Activated CD8-positive, alpha-beta T cell treated with anti-CD3 and anti-CD28 coated beads for 36 hours (primary cell): Measurements from ENCODE around the gene ASGR1. TPM values are rescaled to one million over a fixed set of nuclear protein-coding genes. Genes with fewer than 3 reads are reported as not detected.

ENCODE experiments used
- ATAC-seq: fragments of 200-7000 bp; cut with Tn5 transposase; one replicate; pipeline ENCODE4 v1.10.0; 2021; ENCODE audit warnings: mild to moderate bottlenecking, moderate library complexity
- CTCF ChIA-PET: fragments of 350-600 bp; sonication (Branson Sonifier 250); formaldehyde crosslinking; loops from one replicate; lab custom pipeline; 2021; ENCODE audit warnings: antibody characterized with exemption; lab: Charles Lee
- POLR2A ChIA-PET: fragments of 350-600 bp; sonication (Branson Sonifier 250); formaldehyde crosslinking; loops from one replicate; lab custom pipeline; 2021; ENCODE audit warnings: antibody characterized with exemption; lab: Charles Lee
- DNase-seq: peaks from one replicate; pipeline ENCODE4 v3.0.0-alpha.2; 2020
- H3K27ac Mint-ChIP-seq: one replicate; pipeline ENCODE4 v1.8.0; 2021; ENCODE audit warnings: mild to moderate bottlenecking, mixed read lengths
- H3K27me3 Mint-ChIP-seq: one replicate; pipeline ENCODE4 v1.8.0; 2021; ENCODE audit warnings: mixed read lengths
- H3K36me3 Mint-ChIP-seq: one replicate; pipeline ENCODE4 v1.8.0; 2021; ENCODE audit warnings: low read depth, mixed read lengths
- H3K4me1 Mint-ChIP-seq: one replicate; pipeline ENCODE4 v1.8.0; 2021; ENCODE audit warnings: low read depth, mixed read lengths
- H3K4me3 Mint-ChIP-seq: one replicate; pipeline ENCODE4 v1.8.0; 2021; ENCODE audit warnings: mild to moderate bottlenecking, moderate library complexity, mixed read lengths
- H3K9me3 Mint-ChIP-seq: one replicate; pipeline ENCODE4 v1.8.0; 2021; ENCODE audit warnings: mixed read lengths
- CTCF ChIP-seq: fragments of 200-600 bp; IDR thresholded peaks from one replicate; pipeline ENCODE4 v1.8.0; 2022; ENCODE audit warnings: antibody characterized with exemption, mild to moderate bottlenecking
- intact Hi-C: fragments of 100-400 bp; cut with micrococcal nuclease; formaldehyde crosslinking; loops from one replicate; pipeline ENCODE4 v1.10.0; 2022
- total RNA-seq, 2 experiments: library from RNA; stranded (reverse); gene quantifications; one replicate each; pipeline ENCODE4 v1.2.3, GENCODE V29; 2021

ASGR1 gene
- total RNA-seq, 2 experiments from 2014 or later = 2.6 to 3.9 TPM

- H3K27me3 Mint-ChIP-seq = peaks cover 6% of the 10 kb centered on the region
- ATAC-seq (no peak), DNase-seq (no peak)
- ChIA-PET POLR2A (interaction anchor here (1.0 kb wide), 1 partner anchor 90 kb away, joined by 3 read pairs; no protein-coding TSS in a partner anchor), CTCF (interaction anchor here (0.9 to 11.2 kb wide), 22 partner anchors 8 to 226 kb away, joined by 3 to 371 read pairs (median 6); partner anchors contain the start of gene SLC16A11)
- no peak overlapping the region for H3K4me3 Mint-ChIP-seq
- H3K4me1 Mint-ChIP-seq = peaks cover 16% of the 10 kb centered on the region
- H3K9me3 Mint-ChIP-seq = no peaks in the 10 kb centered on the region
- no peaks in the 10 kb centered on the region for H3K36me3 Mint-ChIP-seq
- no peak overlapping the region for H3K27ac Mint-ChIP-seq
- intact Hi-C loops = no loop called here
- TF ChIP-seq CTCF = no peak
Measured at GRCh38 chr17:7137171-7137943, 41.8 kb downstream of the ASGR1 start.

GRCh38 chr17:7136266-7136877, 42.8 kb downstream of the ASGR1 start:
- H3K27me3 Mint-ChIP-seq = peaks cover 6% of the 10 kb centered on the region
- peak; percentile 95 for TF ChIP-seq CTCF
- ATAC-seq = no peak

GRCh38 chr17:7133916-7134315, 45.3 kb downstream of the ASGR1 start:
- H3K27ac Mint-ChIP-seq = no peak overlapping the region
- no peak for TF ChIP-seq CTCF
- intact Hi-C loops = loop anchor here (1.0 kb wide), 1 partner anchor 88 kb away; no protein-coding TSS in a partner anchor
- POLR2A ChIA-PET = interaction anchor here (0.8 to 1.1 kb wide), 2 partner anchors 86 to 88 kb away, joined by 3 to 6 read pairs; no protein-coding TSS in a partner anchor
- peaks cover 4% of the 10 kb centered on the region for H3K27me3 Mint-ChIP-seq
- CTCF ChIA-PET = interaction anchor here (0.8 to 11.2 kb wide), 18 partner anchors 10 to 220 kb away, joined by 3 to 371 read pairs (median 4); partner anchors contain the start of gene SLC16A11
- ATAC-seq (no peak), DNase-seq (no peak)
- peaks cover 26% of the 10 kb centered on the region for H3K4me1 Mint-ChIP-seq
- H3K36me3 Mint-ChIP-seq = no peaks in the 10 kb centered on the region
- H3K4me3 Mint-ChIP-seq = peak overlapping the region; percentile 61
- no peaks in the 10 kb centered on the region for H3K9me3 Mint-ChIP-seq

More at GRCh38 chr17:7136266-7136877, 42.8 kb downstream of the ASGR1 start:
- peaks cover 22% of the 10 kb centered on the region for H3K4me1 Mint-ChIP-seq
- POLR2A ChIA-PET = interaction anchor here (1.0 kb wide), 1 partner anchor 89 kb away, joined by 3 read pairs; no protein-coding TSS in a partner anchor
- DNase-seq = peak; percentile 88
- intact Hi-C loops = loop anchor here (1.0 kb wide), 1 partner anchor 84 kb away; no protein-coding TSS in a partner anchor
- CTCF ChIA-PET = interaction anchor here (0.7 to 11.2 kb wide), 26 partner anchors 9 to 225 kb away, joined by 3 to 371 read pairs (median 4); partner anchors contain the start of gene SLC16A11
- no peaks in the 10 kb centered on the region for H3K9me3 Mint-ChIP-seq
- H3K4me3 Mint-ChIP-seq = no peak overlapping the region
- H3K27ac Mint-ChIP-seq = no peak overlapping the region
- H3K36me3 Mint-ChIP-seq = no peaks in the 10 kb centered on the region

- Mint-ChIP-seq H3K4me3 (peak overlapping the region; percentile 61), H3K36me3 (no peaks in the 10 kb centered on the region), H3K27me3 (peaks cover 4% of the 10 kb centered on the region), H3K27ac (peak overlapping the region; percentile 67), H3K9me3 (no peaks in the 10 kb centered on the region), H3K4me1 (peaks cover 26% of the 10 kb centered on the region)
- CTCF ChIA-PET = interaction anchor here (0.8 to 11.2 kb wide), 22 partner anchors 10 to 223 kb away, joined by 3 to 371 read pairs (median 4); partner anchors contain the start of gene SLC16A11
- peak; percentile 65 for TF ChIP-seq CTCF
- intact Hi-C loops = loop anchor here (1.0 kb wide), 1 partner anchor 87 kb away; no protein-coding TSS in a partner anchor
- ATAC-seq = peak; percentile 60
- POLR2A ChIA-PET = interaction anchor here (0.6 to 1.1 kb wide), 4 partner anchors 76 to 690 kb away, joined by 3 to 6 read pairs (median 4); no protein-coding TSS in a partner anchor
- DNase-seq = peak; percentile 76
Measured at GRCh38 chr17:7133424-7133823, 45.7 kb downstream of the ASGR1 start.
